SK-N-SH treated with all-trans-retinoic acid at 6 μM for 48 hours (cell line): ENCODE results near the gene TBC1D3B.
"Not testable (repeated sequence)": the region's sequence is repeated elsewhere in the genome, so short reads cannot be mapped to it uniquely, and the experiment has no call there.

Experiments
- ATAC-seq: fragments of 200-7000 bp; cut with Tn5 transposase; 3 replicates; pipeline ENCODE4 v1.9.1; 2020; ENCODE audit warnings: mild to moderate bottlenecking, moderate library complexity
- ARNTL ChIP-seq: fragments of 450-650 bp; formaldehyde crosslinking; IDR thresholded peaks from 2 replicates; pipeline ENCODE4 v1.5.0; 2020; ENCODE audit warnings: low read depth, mild to moderate bottlenecking, moderate library complexity, borderline replicate concordance
- BACH2 ChIP-seq: fragments of 250-450 bp; sonication (Bioruptor Pico); IDR thresholded peaks from 2 replicates; pipeline ENCODE4 v1.9.0; 2021; ENCODE audit warnings: mild to moderate bottlenecking, borderline replicate concordance
- CREB5 ChIP-seq: fragments of 250-450 bp; sonication (Bioruptor Pico); IDR thresholded peaks from 2 replicates; pipeline ENCODE4 v1.5.1; 2020; ENCODE audit warnings: low read depth, mild to moderate bottlenecking, moderate library complexity
- CSDC2 ChIP-seq: fragments of 250-450 bp; sonication (Bioruptor Pico); IDR thresholded peaks from 2 replicates; pipeline ENCODE4 v1.5.0; 2020; ENCODE audit warnings: mild to moderate bottlenecking, moderate library complexity
- ESRRG ChIP-seq: fragments of 250-450 bp; sonication (Bioruptor Pico); IDR thresholded peaks from 2 replicates; pipeline ENCODE4 v1.6.1; 2021; ENCODE audit warnings: mild to moderate bottlenecking
- GLIS3 ChIP-seq: fragments of 250-450 bp; sonication (Bioruptor Pico); IDR thresholded peaks from 2 replicates; pipeline ENCODE4 v1.5.0; 2020; ENCODE audit warnings: mild to moderate bottlenecking, moderate library complexity
- ISL1 ChIP-seq: fragments of 250-450 bp; sonication (Bioruptor Pico); IDR thresholded peaks from 2 replicates; pipeline ENCODE4 v2.1.2; 2022; ENCODE audit warnings: mild to moderate bottlenecking, moderate library complexity
- OSR1 ChIP-seq: fragments of 250-450 bp; sonication (Bioruptor Pico); IDR thresholded peaks from 2 replicates; pipeline ENCODE4 v1.8.0; 2022; ENCODE audit warnings: moderate library complexity, mild to moderate bottlenecking, inconsistent platforms
- PATZ1 ChIP-seq: fragments of 250-450 bp; sonication (Bioruptor Pico); IDR thresholded peaks from 2 replicates; pipeline ENCODE4 v1.8.0; 2020; ENCODE audit warnings: mild to moderate bottlenecking, moderate library complexity, borderline replicate concordance
- POU6F1 ChIP-seq: fragments of 250-450 bp; sonication (Bioruptor Pico); IDR thresholded peaks from 2 replicates; pipeline ENCODE4 v1.8.0; 2021; ENCODE audit warnings: low read depth, mild to moderate bottlenecking, moderate library complexity, borderline replicate concordance
- RARB ChIP-seq: fragments of 250-450 bp; sonication (Bioruptor Pico); IDR thresholded peaks from 2 replicates; pipeline ENCODE4 v1.8.0; 2021; ENCODE audit warnings: mild to moderate bottlenecking, moderate library complexity
- SNAI2 ChIP-seq: fragments of 250-450 bp; sonication (Bioruptor Pico); IDR thresholded peaks from 2 replicates; pipeline ENCODE4 v1.5.0; 2020; ENCODE audit warnings: mild to moderate bottlenecking, moderate library complexity
- TCF4 ChIP-seq: fragments of 250-450 bp; sonication (Bioruptor Pico); IDR thresholded peaks from 2 replicates; pipeline ENCODE4 v1.8.0; 2021; ENCODE audit warnings: mild to moderate bottlenecking, moderate library complexity, borderline replicate concordance
- TOX ChIP-seq: fragments of 250-450 bp; sonication (Bioruptor Pico); IDR thresholded peaks from 2 replicates; pipeline ENCODE4 v1.8.0; 2021; ENCODE audit warnings: mild to moderate bottlenecking, moderate library complexity, borderline replicate concordance
- ZC3H10 ChIP-seq: fragments of 250-450 bp; sonication (Bioruptor Pico); IDR thresholded peaks from 2 replicates; pipeline ENCODE4 v1.5.1; 2021; ENCODE audit warnings: mild to moderate bottlenecking, moderate library complexity
- ZFP3 ChIP-seq: fragments of 250-450 bp; sonication (Bioruptor Pico); IDR thresholded peaks from 2 replicates; pipeline ENCODE4 v1.5.0; 2020; ENCODE audit warnings: mild to moderate bottlenecking, moderate library complexity
- ZFP30 ChIP-seq: fragments of 450-650 bp; formaldehyde crosslinking; IDR thresholded peaks from 2 replicates; pipeline ENCODE4 v1.5.0; 2022; ENCODE audit warnings: mild to moderate bottlenecking, moderate library complexity
- ZNF565 ChIP-seq: fragments of 450-650 bp; formaldehyde crosslinking; conservative IDR thresholded peaks from 2 replicates; pipeline ENCODE4 v1.5.0; 2020; ENCODE audit warnings: low read depth, mild to moderate bottlenecking, moderate library complexity
- ZNF8 ChIP-seq: fragments of 450-650 bp; formaldehyde crosslinking; IDR thresholded peaks from 2 replicates; pipeline ENCODE4 v1.5.0; 2020; ENCODE audit warnings: mild to moderate bottlenecking, moderate library complexity
- TF ChIP-seq, protein P1 (sequence below): fragments of 250-450 bp; sonication (Bioruptor Pico); IDR thresholded peaks from 2 replicates; pipeline ENCODE4 v1.5.1; 2021; ENCODE audit warnings: mild to moderate bottlenecking, moderate library complexity

TBC1D3B gene

GRCh38 chr17:36209575-36209974, 33.1 kb upstream of the TBC1D3B start:
- ATAC-seq, result no peak
- TF ChIP-seq ZC3H10 (CRISPR knock-in tag) (no peak), ESRRG (CRISPR knock-in tag) (no peak), POU6F1 (no peak), ZNF8 (CRISPR knock-in tag) (no peak), BACH2 (CRISPR knock-in tag) (no peak), ZNF565 (no peak), SNAI2 (CRISPR knock-in tag) (no peak), GLIS3 (CRISPR knock-in tag) (no peak), ZFP3 (CRISPR knock-in tag) (no peak), ARNTL (CRISPR knock-in tag) (no peak), TOX (no peak), RARB (CRISPR knock-in tag) (no peak), OSR1 (CRISPR knock-in tag) (no peak), TCF4 (CRISPR knock-in tag) (no peak), PATZ1 (no peak), ISL1 (CRISPR knock-in tag) (no peak), ZFP30 (no peak)
- TF ChIP-seq, protein P1, sequence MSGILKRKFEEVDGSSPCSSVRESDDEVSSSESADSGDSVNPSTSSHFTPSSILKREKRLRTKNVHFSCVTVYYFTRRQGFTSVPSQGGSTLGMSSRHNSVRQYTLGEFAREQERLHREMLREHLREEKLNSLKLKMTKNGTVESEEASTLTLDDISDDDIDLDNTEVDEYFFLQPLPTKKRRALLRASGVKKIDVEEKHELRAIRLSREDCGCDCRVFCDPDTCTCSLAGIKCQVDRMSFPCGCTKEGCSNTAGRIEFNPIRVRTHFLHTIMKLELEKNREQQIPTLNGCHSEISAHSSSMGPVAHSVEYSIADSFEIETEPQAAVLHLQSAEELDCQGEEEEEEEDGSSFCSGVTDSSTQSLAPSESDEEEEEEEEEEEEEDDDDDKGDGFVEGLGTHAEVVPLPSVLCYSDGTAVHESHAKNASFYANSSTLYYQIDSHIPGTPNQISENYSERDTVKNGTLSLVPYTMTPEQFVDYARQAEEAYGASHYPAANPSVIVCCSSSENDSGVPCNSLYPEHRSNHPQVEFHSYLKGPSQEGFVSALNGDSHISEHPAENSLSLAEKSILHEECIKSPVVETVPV (CRISPR knock-in tag), result no peak
- TF ChIP-seq, all 23 proteins: peak for 0

- ATAC-seq, result not testable (repeated sequence)
Measured at GRCh38 chr17:36207383-36207782, 30.9 kb upstream of the TBC1D3B start.

DNA sequence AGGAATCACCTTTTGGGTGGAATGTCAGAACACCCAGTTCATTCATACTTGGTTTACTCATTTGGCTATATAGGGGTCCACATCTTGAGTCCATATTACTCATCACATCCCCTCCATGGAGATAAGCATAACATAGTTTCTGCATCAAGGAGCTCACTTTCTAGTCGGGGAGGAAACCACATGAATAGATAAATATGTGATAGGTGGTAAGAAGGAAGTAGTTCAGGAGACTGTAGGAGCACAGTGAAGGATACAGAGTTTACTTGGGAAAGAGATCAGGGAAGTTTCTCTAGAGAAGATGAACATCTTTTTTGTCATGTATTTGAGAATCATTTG, 30.0 kb upstream of the TBC1D3B start:
- not testable (repeated sequence) for ATAC-seq

DNA sequence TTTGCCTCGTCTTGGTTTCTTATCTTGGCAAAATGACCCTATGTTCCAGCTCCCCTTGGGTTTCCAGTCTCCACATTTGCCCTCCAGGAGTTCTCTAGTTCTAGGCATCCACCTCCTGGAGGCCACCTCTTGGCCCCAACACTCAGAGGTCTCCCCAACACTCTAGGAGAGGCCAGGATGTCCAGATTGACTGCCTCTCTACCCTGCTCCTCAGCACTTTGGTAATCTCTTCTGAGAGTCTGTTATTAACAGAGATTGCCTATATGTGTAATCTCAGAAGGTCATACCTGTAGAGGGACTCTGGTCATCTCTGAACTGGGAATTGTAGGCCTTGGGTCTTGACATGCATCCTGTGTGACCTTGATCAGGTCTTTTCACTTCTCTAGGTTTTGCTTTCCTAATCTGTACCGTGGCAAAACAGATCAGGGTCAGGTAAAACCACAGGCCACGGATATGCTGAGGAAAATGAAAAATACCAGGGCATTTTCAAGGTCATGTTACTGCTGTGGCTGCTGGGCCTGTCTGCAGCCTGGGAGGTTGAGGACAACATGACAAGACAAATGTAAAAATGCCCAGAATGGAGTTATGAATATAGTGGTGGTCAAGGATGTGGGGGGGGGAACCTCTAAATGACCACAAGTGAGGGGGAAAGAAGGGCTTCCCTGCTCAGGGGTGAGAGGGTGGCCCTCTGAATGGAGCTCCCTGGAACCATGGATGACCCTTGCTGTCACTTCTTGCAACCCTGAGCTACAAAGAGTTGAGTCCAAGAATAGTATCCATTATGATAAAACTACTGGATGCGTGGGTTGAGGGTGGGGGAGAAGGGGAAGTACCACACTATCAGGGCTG, 29.4 kb upstream of the TBC1D3B start:
- TF ChIP-seq ZNF565, result no peak
- TF ChIP-seq BACH2 (CRISPR knock-in tag), result no peak
- TF ChIP-seq CREB5 (CRISPR knock-in tag), result no peak
- no peak for TF ChIP-seq CSDC2 (CRISPR knock-in tag)
- no peak for TF ChIP-seq POU6F1
- no peak for TF ChIP-seq TCF4 (CRISPR knock-in tag)
- no peak for ATAC-seq
